ENCODE data around the gene REG1A.
A peak's percentile ranks its signal among the peaks of the same experiment; 100 is the strongest.

The REG1A gene

GRCh38 chr2:79122676-79123075 lies 2.4 kb downstream of the REG1A start:
- intact Hi-C loops (cut with DNase I), result no loop called here
- DNase-seq, result no peak

- DNase-seq, result no peak
- intact Hi-C loops (cut with DNase I), result no loop called here
These were observed 4.8 kb downstream of the REG1A start for GRCh38 chr2:79124907-79125720.

- no peak for DNase-seq
- intact Hi-C loops (cut with DNase I), result no loop called here
These were observed 5.4 kb downstream of the REG1A start for GRCh38 chr2:79125721-79125985.

- intact Hi-C loops (cut with DNase I), result no loop called here
- no peak for DNase-seq
These were observed 8.1 kb downstream of the REG1A start for GRCh38 chr2:79128406-79128805.

GRCh38 chr2:79129260-79129659 lies 9.0 kb downstream of the REG1A start:
- intact Hi-C loops (cut with DNase I), result no loop called here
- no peak for DNase-seq

- intact Hi-C loops (cut with DNase I), result no loop called here
- no peak for DNase-seq
These were observed 9.5 kb downstream of the REG1A start for GRCh38 chr2:79129804-79130203.

DNA sequence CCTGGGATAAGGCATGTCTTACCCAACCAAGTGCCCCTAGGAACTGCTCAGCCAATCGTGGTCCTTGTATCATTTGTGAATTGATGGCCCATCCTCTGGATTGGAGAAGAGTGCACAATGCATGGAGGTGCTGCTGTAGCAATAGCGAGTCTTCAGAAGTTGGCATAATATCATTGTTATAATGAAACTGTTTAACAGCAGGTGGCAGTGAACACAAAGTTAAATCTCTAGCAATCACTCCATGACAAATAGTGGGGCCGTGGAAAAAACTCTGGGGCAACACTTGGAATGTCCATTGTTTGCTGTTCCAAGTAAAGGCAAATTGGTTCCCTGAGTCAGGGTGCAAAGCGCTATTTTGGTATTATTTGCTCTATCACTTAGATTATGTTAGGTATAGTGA lies 11.4 kb downstream of the REG1A start:
- intact Hi-C loops (cut with DNase I), result no loop called here

GRCh38 chr2:79138385-79138784 lies 18.1 kb downstream of the REG1A start:
- no peak for DNase-seq
- intact Hi-C loops (cut with DNase I), result no loop called here

More for the DNA sequence above, 11.4 kb downstream of the REG1A start:
- peak in 2 of 42 donors; percentile 4 to 8 for DNase-seq

- no peak for DNase-seq
- intact Hi-C loops (cut with DNase I), result no loop called here
These were observed 19.1 kb downstream of the REG1A start for GRCh38 chr2:79139423-79139822.

GRCh38 chr2:79155826-79156476 lies 35.7 kb downstream of the REG1A start:
- DNase-seq, result no peak
- intact Hi-C loops (cut with DNase I), result no loop called here

GRCh38 chr2:79159030-79159429 lies 38.7 kb downstream of the REG1A start:
- intact Hi-C loops (cut with DNase I), result no loop called here
- no peak for DNase-seq

DNA sequence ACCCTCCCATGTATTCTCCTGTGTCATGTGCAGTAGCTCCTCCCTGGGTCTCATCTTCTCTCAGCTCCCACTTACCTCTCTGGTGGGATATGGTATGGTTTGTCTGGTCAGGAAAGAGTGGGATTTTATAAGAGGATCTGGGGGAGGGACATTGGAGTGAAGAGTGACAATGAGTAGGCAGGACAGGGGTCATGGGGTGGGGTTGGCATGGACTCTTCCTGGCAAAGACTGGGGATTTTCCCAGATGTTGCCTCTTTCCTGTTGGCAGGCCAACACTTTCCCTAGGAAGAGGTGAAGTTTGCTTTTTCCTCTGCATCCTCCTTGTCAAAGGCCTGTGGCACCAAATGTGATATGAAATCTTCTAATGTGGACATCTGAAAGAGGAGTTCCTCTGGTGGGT lies 39.4 kb downstream of the REG1A start, which contains the start of gene REG3A:
REG3A (minus strand) TSS at position 101 of the 400 bp plus-strand sequence. CDS start 348 bp downstream, outside the sequence.
- no peak for DNase-seq
- intact Hi-C loops (cut with DNase I), result no loop called here

DNA sequence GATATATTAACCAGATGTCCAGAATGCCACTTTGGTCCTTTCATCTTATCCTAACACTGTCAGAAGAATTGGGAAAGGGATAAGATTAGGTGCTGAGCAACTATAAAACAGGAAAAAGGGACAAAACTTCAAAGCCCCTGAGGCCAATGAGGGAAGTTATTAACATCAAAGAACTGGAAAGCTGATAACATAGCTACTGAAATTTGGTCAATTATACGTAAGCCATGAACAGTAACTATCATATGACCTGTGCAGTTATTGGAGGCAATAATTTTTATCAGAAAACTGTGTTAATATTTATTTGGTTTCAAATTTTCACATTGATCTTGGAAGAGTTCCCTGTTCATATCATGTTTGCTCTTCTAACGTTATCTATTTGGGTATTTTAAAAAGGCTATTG lies 41.8 kb downstream of the REG1A start:
- intact Hi-C loops (cut with DNase I), result no loop called here
- no peak for DNase-seq

DNA sequence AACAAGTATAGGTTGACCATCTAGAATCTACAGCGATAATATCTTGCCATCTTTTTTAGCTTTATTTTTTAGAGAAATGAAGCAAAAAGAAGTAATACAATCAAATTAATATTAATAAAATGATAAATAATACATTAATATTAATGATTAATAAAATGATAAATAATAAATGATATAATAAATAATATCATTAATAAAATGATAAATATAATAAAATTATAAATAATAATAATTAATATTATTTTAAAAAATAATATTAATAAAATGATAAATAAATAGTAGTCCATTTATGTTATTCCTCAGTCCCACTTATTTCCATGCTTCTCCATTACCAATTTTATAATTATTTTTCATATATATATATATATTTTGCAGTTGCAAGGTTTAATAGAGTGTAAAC lies 42.5 kb downstream of the REG1A start:
- intact Hi-C loops (cut with DNase I), result no loop called here
- no peak for DNase-seq

- intact Hi-C loops (cut with DNase I), result no loop called here
These were observed 51.2 kb downstream of the REG1A start for GRCh38 chr2:79171348-79171958.

More at GRCh38 chr2:79171348-79171958, 51.2 kb downstream of the REG1A start:
- DNase-seq, result no peak

Measured in head of caudate nucleus (tissue), 42 donors.